ENCODE data around the gene SDC4. TPM values are rescaled to one million over a fixed set of nuclear protein-coding genes. Genes with fewer than 3 reads are reported as not detected.

Gene SDC4
- total RNA-seq, 6 donors from 2014 or later: 178 to 568 (median 291) TPM

DNA sequence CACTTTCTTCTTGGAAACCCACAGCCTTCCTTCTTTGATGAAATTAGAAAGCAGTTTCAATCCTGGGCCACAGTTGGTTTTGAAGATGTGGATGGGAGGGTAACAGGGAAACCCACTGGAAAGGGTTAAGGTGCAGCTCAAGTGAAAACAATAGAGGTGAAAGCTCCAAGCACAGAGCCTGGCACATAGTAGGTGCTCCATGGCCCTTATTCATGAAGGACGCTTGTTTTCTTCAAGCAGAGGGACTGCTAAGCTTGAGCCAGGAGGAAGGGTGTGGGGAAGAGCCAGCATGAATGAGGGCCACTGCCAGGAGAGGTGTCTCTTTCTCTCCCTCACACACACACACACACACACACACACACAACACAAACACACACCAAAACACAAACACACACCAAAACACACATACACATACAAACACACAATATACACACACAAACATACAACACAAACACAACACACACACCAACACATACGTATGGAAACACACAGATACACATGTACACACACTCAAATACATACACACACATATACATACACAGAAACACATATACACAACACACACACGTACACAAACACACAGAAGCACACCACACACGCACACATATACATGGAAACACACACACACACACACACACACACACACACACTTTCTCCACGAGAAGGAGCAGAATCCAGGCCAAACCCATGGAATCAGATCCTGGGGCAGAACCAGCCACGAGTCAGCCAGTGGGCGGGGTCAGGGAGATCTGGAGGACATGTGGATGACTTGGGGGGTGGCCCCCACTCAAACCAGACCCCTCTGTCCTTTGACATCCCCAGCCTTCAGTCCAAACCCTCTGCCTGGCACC lies 65.3 kb downstream of the SDC4 start:
- Histone ChIP-seq H3K27me3 (no peaks in the 10 kb centered on the region), H3K9me3 (no peaks in the 10 kb centered on the region), H3K36me3 (no peaks in the 10 kb centered on the region), H3K4me3 (no peak overlapping the region), H3K27ac (no peak overlapping the region), H3K4me1 (no peaks in the 10 kb centered on the region)
- 74 to 83% methylated on average over 5 to 7 of the region's 7 CpGs for WGBS, 2 donors
- DNase-seq (no peak), ATAC-seq (ENCODE audit: low FRiP score in 2 of 2) (peak in 1 of 2 donors; percentile 36)
- TF ChIP-seq POLR2A (IDR thresholded peaks at IDR 0.05) (no peak), EP300 (IDR thresholded peaks at IDR 0.05) (no peak), POLR2AphosphoS5 (IDR thresholded peaks at IDR 0.05) (no peak)
- TF ChIP-seq, protein P1, sequence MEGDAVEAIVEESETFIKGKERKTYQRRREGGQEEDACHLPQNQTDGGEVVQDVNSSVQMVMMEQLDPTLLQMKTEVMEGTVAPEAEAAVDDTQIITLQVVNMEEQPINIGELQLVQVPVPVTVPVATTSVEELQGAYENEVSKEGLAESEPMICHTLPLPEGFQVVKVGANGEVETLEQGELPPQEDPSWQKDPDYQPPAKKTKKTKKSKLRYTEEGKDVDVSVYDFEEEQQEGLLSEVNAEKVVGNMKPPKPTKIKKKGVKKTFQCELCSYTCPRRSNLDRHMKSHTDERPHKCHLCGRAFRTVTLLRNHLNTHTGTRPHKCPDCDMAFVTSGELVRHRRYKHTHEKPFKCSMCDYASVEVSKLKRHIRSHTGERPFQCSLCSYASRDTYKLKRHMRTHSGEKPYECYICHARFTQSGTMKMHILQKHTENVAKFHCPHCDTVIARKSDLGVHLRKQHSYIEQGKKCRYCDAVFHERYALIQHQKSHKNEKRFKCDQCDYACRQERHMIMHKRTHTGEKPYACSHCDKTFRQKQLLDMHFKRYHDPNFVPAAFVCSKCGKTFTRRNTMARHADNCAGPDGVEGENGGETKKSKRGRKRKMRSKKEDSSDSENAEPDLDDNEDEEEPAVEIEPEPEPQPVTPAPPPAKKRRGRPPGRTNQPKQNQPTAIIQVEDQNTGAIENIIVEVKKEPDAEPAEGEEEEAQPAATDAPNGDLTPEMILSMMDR (IDR thresholded peaks at IDR 0.05): no peak

GRCh38 chr20:45279992-45280391 lies 68.2 kb downstream of the SDC4 start:
- Histone ChIP-seq H3K9me3 (no peaks in the 10 kb centered on the region), H3K27me3 (no peaks in the 10 kb centered on the region), H3K4me1 (no peaks in the 10 kb centered on the region), H3K36me3 (no peaks in the 10 kb centered on the region), H3K4me3 (no peak overlapping the region), H3K27ac (no peak overlapping the region)
- DNase-seq (no peak), ATAC-seq (ENCODE audit: low FRiP score in 2 of 2) (no peak)
- 83 to 84% methylated on average over 1 of the region's 1 CpG for WGBS, 2 donors
- TF ChIP-seq, protein P1 (IDR thresholded peaks at IDR 0.05): no peak
- TF ChIP-seq EP300 (IDR thresholded peaks at IDR 0.05) (no peak), POLR2AphosphoS5 (IDR thresholded peaks at IDR 0.05) (no peak), POLR2A (IDR thresholded peaks at IDR 0.05) (no peak)

DNA sequence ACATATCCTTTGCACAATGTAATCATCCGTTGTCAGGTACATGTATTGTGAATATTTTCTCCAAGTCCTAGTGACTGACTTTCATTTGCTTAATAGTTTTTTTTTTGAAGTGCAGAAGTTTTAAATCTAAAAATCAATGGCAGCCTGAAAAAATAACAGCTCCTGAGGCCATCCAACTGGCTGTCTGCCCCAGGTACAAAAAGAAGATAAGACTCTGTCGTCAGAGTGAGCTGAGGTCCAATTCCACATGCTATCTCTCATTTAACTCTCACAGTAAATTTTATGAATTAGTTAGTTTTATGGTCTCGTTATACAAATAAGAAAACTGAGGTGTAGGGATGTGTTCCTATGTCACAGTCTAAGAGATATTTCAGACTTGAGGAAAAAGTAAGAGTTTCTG lies 72.9 kb downstream of the SDC4 start:
- ATAC-seq (ENCODE audit: low FRiP score in 2 of 2): no peak
- 80 to 81% methylated on average over 3 of the region's 3 CpGs for WGBS, 2 donors
- Histone ChIP-seq H3K36me3 (no peaks in the 10 kb centered on the region), H3K4me1 (no peaks in the 10 kb centered on the region), H3K4me3 (no peak overlapping the region), H3K9me3 (no peaks in the 10 kb centered on the region), H3K27me3 (no peaks in the 10 kb centered on the region), H3K27ac (no peak overlapping the region)
- TF ChIP-seq, protein P1 (IDR thresholded peaks at IDR 0.05): no peak
- TF ChIP-seq POLR2A (IDR thresholded peaks at IDR 0.05) (no peak), POLR2AphosphoS5 (IDR thresholded peaks at IDR 0.05) (no peak), EP300 (IDR thresholded peaks at IDR 0.05) (no peak)
- DNase-seq: no peak

Other genes starting within 250 kb of the SDC4 start
- gene KCNS1, start 247.3 kb downstream of the SDC4 start, total RNA-seq: 1 to 10 TPM in 5 of 6 donors, under 1 TPM in 1; 0.69 to 4.7 (median 2.6) TPM
- 1 to 10 TPM in 1 of 6 donors, under 1 TPM in 1, not detected in 4; 0.57 to 2.0 TPM for gene WFDC5, start 233.2 kb downstream of the SDC4 start, total RNA-seq
- gene WFDC12, start 224.0 kb downstream of the SDC4 start, total RNA-seq: 1 to 10 TPM in 4 of 6 donors, under 1 TPM in 1, not detected in 1; 0.67 to 7.1 (median 5.0) TPM
- 10 to 100 TPM in 1 of 6 donors, 1 to 10 TPM in 4, not detected in 1; 3.2 to 16.7 (median 5.2) TPM for gene PI3, start 173.5 kb downstream of the SDC4 start, total RNA-seq
- gene SEMG1, start 141.4 kb downstream of the SDC4 start, total RNA-seq: not detected
- gene SEMG2, start 127.1 kb downstream of the SDC4 start, total RNA-seq: not detected
- gene SLPI, start 93.9 kb downstream of the SDC4 start, total RNA-seq: 1,000 to 10,000 TPM; 1,039 to 7,285 (median 2,025) TPM
- under 1 TPM in 2 of 6 donors, not detected in 4; 0.09 to 0.13 TPM for gene RBPJL, start 41.6 kb downstream of the SDC4 start, total RNA-seq
- gene MATN4, start 40.1 kb downstream of the SDC4 start, total RNA-seq: under 1 TPM in 2 of 6 donors, not detected in 4; 0.30 to 0.44 TPM
- 10 to 100 TPM; 31.0 to 61.4 (median 50.7) TPM for gene SYS1, start 14.7 kb upstream of the SDC4 start, total RNA-seq
- not detected for gene TP53TG5, start 29.9 kb upstream of the SDC4 start, total RNA-seq
- gene DBNDD2, start 59.9 kb upstream of the SDC4 start, total RNA-seq: 10 to 100 TPM; 30.4 to 75.4 (median 52.8) TPM
- gene PIGT, start 67.7 kb upstream of the SDC4 start, total RNA-seq: 10 to 100 TPM; 49.9 to 86.3 (median 63.0) TPM
- 100 to 1,000 TPM in 5 of 6 donors, 10 to 100 TPM in 1; 91.7 to 163 (median 135) TPM for gene WFDC2, start 121.3 kb upstream of the SDC4 start, total RNA-seq
- gene SPINT3, start 167.2 kb upstream of the SDC4 start, total RNA-seq: not detected
- 1 to 10 TPM in 2 of 6 donors, not detected in 4; 1.6 to 1.8 TPM for gene WFDC6, start 191.1 kb upstream of the SDC4 start, total RNA-seq
- gene EPPIN, start 199.0 kb upstream of the SDC4 start, total RNA-seq: 1 to 10 TPM in 1 of 6 donors, under 1 TPM in 2, not detected in 3; 0.15 to 3.7 (median 0.47) TPM
- not detected for gene WFDC8, start 230.9 kb upstream of the SDC4 start, total RNA-seq